C4-2B (cell line): ENCODE measurements around the gene CFAP65.

ENCODE experiments used
- ZFX ChIP-seq: fragments of 450-650 bp; IDR thresholded peaks from 2 replicates; pipeline ENCODE4 v1.6.1; 2017
- TF ChIP-seq, protein P1 (sequence below): fragments of 450-650 bp; conservative IDR thresholded peaks from 2 replicates; pipeline ENCODE4 v1.5.1; 2017; ENCODE audit warnings: mild to moderate bottlenecking

- TF ChIP-seq, protein P1, sequence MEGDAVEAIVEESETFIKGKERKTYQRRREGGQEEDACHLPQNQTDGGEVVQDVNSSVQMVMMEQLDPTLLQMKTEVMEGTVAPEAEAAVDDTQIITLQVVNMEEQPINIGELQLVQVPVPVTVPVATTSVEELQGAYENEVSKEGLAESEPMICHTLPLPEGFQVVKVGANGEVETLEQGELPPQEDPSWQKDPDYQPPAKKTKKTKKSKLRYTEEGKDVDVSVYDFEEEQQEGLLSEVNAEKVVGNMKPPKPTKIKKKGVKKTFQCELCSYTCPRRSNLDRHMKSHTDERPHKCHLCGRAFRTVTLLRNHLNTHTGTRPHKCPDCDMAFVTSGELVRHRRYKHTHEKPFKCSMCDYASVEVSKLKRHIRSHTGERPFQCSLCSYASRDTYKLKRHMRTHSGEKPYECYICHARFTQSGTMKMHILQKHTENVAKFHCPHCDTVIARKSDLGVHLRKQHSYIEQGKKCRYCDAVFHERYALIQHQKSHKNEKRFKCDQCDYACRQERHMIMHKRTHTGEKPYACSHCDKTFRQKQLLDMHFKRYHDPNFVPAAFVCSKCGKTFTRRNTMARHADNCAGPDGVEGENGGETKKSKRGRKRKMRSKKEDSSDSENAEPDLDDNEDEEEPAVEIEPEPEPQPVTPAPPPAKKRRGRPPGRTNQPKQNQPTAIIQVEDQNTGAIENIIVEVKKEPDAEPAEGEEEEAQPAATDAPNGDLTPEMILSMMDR, result no peak
- TF ChIP-seq ZFX, result no peak
These were observed 39.5 kb downstream of the CFAP65 start for GRCh38 chr2:219001577-219002394.
